DMS153 (cell line): ENCODE data around the gene RHBDF2.
"Not testable (repeated sequence)": the region's sequence is repeated elsewhere in the genome, so short reads cannot be mapped to it uniquely, and the experiment has no call there.

ENCODE experiments used
- DNase-seq: peaks from one replicate; lab custom pipeline; 2025; lab: John Stamatoyannopoulos, UW

The RHBDF2 gene

GRCh38 chr17:76538281-76538931 lies 37.2 kb upstream of the RHBDF2 start:
- DNase-seq = no peak

GRCh38 chr17:76537578-76538280 lies 36.5 kb upstream of the RHBDF2 start, which contains the start of gene CYGB:
Gene CYGB (minus strand): TSS chr17:76537709. CDS start chr17:76537542, 167 bp downstream.
- no peak for DNase-seq

GRCh38 chr17:76537288-76537577 lies 36.0 kb upstream of the RHBDF2 start:
- no peak for DNase-seq

DNA sequence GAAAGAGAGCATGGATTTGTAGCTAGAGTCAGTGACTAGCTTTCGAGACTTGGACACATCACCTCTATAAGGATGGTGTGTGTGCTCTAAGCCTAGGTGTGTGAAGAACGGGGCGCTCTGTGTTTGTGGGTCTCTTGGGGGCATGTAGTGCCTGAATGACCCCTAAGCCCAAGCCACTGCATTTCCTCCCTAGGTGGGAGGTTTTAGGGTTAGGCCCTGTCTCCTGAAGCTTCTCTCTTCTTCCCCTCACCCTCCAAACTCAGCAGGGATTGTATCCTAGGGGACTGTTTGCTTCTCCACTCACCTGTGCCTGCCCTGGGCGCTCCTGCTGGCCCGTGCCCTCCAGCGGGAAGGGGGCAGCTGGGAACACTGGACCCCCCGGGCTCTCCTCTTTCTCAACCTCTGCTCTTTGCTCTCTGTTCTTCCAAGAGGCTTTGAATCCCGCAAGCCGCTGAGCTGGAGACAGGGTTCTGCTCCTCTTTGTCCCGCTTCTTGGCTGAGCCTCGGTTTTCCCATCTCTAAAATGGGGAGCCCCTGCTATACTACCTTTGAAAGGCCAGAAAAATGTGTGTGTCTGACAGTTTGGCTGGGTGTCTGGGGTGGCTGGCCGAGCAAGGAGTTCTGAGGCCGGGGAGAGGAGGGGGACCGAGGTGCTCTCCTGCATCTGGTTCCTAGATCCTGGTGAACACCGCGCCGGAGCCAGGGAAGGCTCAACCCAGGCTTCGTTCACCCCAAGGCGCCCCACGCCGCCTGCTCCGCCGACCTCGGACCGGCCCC lies 35.5 kb upstream of the RHBDF2 start:
- DNase-seq = no peak

- DNase-seq = no peak
Measured at GRCh38 chr17:76535788-76536510, 34.7 kb upstream of the RHBDF2 start.

DNA sequence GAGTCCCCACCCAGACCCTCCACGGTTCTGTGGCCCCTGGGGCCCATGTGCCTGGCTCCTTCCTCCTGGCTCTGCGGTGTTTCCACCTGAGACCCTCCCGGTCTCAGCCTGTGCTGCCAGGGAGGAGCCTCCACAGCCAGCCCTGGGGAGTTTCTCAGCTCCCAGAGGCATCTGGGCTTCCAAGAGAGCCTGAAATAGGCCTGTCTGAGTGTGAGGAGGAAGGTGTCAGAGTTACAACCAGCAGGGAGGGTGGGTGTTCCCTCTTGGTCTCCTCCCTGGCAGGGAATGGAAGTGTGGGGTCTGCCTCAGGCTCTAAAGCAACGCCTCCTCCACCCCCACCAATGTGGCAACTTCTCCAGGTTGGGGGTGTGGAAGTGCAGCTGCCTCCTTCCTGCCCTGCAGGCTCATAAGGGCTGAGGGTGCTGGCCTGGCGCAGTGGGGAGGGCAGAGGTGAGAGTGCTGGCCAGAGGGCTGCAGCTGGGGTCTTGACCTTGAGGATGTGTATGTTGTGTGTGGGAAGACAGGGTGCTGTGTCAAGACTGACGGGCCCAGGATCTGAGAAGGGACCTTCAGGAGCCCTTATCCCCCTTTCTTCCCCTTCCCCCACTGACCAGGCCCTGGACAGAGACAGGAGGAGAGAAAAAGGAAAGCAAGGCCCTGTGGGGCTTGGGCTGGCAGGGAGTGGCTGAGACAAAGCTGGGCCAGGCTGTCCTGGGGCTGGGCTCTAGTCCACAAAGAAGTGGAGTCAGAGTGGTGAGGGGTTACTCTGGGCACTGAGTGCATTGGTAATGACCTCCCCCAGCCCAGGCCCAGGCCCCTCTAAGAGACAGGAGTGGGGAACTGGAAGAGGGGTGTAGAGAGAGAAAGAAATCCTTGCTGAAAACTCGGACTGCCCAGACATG lies 33.9 kb upstream of the RHBDF2 start:
- DNase-seq = no peak

DNA sequence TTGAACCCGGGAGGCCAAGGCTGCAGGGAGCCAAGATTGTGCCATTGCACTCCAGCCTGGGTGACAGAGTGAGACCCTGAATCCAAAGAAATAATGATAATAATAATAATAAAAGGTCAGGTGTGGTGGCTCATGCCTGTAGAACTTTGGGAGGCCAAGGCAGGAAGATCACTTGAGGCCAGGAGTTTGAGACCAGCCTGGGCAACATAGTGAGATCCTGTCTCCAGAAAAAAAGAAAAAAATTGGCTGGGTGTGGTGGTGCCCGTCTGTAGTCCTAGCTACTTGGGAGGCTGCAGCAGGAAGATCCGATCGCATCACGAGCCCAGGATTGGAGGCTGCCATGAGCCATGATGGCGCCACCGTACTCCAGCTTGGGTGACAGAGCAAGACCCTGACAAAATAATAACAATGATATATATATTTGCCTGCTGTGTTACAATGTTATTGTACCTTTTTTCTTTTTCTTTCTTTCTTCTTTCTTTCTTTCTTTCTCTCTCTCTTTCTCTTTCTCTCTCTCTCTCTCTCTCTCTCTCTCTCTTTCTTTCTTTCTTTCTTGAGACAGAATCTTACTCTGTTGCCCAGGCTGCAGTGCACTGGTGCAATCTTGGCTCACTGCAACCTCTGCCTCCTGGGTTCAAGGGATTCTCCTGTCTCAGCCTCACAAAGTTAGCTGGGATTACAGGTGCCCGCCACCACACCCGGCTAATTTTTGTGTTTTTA lies 32.6 kb upstream of the RHBDF2 start:
- not testable (repeated sequence) for DNase-seq

DNA sequence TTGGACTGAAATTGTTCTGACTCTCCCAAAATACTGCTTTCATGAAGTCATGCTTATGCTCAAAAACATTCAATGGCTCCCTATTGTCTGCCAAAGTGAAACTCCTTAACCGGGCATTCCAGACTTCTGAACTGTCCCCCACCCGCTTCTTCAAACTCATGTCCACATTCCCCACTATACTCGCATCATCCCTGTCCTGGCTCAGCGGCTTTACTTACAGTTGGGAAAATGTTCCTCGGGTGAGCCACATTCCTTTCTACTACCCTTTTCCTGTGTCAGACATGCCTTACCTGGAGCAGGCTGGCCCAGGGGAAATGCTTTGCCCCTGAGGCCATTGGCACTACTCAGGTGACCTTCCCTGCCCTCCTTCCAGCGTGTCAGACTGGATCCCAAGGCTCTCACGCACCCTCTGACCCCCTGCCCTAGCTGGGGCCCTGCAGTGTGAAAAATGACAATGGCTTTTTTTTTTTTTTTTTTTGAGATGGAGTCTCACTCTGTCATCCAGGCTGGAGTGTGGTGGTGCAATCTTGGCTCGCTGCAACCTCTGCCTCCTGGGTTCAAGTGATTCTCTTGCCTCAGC lies 30.9 kb upstream of the RHBDF2 start:
- no peak for DNase-seq

DNA sequence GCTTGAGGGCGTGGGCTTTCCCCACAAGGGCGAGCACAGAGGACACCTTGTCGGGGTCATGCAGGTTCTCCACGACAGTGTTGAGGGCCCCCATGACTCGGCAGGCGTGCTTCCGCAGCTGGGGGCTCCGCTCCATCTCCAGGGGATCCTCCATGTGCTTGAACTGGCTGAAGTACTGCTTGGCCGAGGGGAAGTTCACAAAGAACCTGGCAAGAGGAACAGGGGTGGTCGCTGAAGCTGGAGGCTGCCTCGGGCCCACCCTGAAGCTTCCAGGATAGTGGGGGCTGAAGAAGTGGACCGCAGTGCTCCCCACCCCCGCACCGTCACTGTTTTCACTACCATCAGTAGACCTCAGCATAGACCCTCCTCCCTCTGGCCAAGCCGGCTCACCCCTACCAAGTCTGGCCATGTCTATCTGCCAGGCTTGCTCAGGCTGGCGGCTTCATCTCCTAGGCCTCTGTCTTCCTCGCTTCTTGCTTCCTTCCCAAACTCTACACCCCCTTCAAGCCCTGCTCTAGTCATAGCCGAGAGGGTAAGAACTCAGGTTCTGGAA lies 30.3 kb upstream of the RHBDF2 start:
- DNase-seq = no peak

GRCh38 chr17:76530811-76531485 lies 29.7 kb upstream of the RHBDF2 start:
- DNase-seq = no peak

- DNase-seq = peak; percentile 24
Measured at GRCh38 chr17:76530095-76530723, 29.0 kb upstream of the RHBDF2 start.

DNA sequence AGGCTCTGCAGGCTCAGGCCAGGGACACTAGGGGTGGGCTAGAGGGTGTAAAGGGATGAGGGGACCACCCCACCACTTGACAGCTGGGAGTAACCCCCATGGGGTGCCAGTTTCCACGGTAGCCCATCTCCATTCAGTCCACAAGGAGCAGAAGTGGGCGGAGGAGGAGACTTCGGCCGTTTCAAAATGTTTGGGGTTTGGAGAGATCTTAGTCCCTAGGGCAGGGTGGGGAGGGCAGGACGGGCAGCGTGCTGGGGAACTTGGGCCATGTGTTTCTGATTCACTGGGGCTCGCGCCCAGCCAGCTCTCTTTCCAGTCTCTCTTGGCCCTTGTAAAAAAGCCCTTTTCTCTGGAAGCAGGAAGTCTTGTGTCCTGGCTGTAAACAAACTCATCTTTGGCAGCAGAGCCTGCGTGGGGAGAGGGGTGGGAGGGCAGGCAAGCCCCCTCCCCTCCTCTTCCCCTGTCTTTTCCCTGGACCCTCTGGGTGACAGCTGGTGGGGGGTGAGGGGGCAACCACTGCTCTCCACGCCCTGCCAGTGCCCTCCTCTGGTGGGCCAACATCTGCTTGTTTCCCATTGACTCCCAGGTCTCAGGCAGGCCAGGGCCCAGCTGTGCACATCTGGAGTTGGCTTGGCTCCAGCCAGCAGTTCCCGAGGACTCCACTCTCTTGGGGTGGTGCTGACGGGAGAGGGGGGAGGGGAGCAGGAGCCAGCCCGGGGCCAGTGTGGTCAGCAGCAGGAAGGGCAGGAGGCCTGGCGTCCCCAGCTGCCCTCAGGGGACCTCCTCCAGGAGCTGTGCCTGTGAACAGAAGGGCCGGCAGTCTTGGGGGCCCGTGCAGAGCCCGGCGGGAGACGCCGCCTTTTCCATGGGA lies 28.2 kb upstream of the RHBDF2 start:
- DNase-seq = peak; percentile 7

DNA sequence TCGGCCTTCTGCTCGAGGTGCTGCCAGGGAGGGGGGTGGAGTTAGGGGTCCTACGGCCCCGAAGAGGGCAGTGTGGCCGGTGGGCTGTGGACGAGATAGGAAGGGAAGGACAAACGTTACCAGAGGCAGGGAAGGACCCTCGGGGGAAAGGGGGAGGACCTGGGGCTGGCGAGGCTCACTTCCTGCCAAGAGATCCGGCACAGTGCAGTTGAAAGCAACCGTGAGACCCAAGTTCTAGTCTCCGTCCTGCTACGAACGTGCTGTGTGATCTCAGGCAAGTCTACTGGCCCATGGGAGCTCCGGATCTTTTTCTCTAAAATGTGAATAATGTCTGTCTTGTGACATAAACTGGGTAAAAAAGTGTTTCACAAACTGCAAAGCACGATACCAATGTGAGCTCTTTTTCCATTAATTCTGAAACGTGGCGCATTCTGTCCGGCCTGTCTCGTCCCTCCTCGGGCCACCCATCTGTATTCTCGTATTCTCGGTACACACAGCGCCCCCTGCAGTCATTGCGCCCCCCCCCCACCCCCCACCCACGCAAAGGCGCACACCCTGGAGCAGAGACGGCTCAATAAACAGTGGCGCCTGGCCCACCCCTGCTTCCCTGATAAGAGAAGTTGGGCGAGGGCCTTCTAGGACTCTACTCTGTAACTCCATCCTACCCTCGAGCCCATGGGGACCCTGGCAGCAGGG lies 27.5 kb upstream of the RHBDF2 start:
- DNase-seq = no peak

GRCh38 chr17:76528156-76528527 lies 26.9 kb upstream of the RHBDF2 start:
- DNase-seq = peak; percentile 49

DNA sequence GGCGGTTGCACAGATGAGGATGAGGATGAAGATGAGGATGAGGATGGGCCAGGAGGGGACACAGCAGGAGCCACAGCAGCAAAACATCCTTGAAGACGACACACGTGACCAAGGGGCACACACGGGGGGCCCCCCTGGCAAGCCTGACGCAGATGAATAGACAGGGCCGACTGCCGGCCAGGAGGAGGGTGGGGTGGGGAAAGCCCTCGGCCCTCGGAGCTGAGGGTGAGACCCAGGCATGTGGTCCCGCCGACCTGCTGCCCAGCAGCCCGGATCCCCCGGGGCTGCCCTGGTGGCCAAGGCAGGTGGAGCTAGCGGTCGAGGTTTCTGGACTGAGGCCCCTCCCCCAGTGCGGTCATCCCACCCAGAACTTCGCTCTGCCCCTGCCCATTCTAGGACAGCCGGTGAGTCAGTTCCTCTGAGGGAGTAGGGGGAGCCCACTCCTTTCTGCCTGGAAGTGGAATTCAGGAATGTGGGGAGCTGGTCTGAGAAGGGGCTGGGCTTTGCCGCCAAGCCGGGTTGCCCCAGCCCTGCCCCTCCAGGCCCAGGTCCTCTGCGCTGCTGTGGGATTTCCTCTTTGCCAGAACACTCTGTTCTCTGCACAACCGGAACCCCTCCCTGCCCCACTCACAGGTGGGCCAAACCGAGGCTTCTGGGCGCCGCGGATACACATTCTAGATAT lies 26.3 kb upstream of the RHBDF2 start:
- DNase-seq = no peak

GRCh38 chr17:76527016-76527415 lies 25.8 kb upstream of the RHBDF2 start:
- not testable (repeated sequence) for DNase-seq

- not testable (repeated sequence) for DNase-seq
Measured at GRCh38 chr17:76525513-76525833, 24.2 kb upstream of the RHBDF2 start.
